Activated gamma-delta T cell treated with anti-CD3 and anti-CD28 coated beads, Interleukin-2, amount 50 U/mL, for 16 hours (primary cell): ENCODE results near the gene NANOS3.
"Not testable (repeated sequence)": the region's sequence is repeated elsewhere in the genome, so short reads cannot be mapped to it uniquely, and the experiment has no call there.

Experiments used
- DNase-seq: peaks from one replicate; pipeline ENCODE4 v3.0.0-alpha.2; 2020; ENCODE audit warnings: low read depth

NANOS3 gene

GRCh38 chr19:13843104-13843921 is 33.6 kb upstream of the NANOS3 start:
- DNase-seq: no peak

DNA sequence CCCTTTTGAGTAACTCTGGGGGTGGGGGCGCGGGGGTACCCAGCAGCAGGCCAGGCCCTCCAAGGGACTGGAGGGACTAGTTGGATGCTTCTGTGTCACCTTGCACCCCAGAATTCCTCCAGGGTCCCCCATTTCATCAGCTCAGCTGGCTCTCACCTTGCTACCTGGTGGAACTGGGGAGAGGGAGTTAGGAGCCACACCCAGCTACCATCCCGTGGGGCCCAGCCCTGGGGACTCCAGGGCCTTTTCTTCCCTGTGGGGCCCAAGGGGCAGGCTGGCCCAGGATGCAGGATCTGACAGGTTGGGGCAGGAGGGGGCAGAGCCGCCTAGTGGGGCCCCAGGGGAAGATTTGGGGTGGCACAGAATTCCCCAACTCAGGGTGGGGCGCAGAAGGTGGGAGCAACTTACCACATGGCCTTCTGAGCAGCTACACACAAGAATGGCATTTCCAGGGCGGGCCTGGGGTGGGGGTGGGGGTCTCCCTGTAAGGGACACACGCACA is 32.8 kb upstream of the NANOS3 start:
- no peak for DNase-seq

DNA sequence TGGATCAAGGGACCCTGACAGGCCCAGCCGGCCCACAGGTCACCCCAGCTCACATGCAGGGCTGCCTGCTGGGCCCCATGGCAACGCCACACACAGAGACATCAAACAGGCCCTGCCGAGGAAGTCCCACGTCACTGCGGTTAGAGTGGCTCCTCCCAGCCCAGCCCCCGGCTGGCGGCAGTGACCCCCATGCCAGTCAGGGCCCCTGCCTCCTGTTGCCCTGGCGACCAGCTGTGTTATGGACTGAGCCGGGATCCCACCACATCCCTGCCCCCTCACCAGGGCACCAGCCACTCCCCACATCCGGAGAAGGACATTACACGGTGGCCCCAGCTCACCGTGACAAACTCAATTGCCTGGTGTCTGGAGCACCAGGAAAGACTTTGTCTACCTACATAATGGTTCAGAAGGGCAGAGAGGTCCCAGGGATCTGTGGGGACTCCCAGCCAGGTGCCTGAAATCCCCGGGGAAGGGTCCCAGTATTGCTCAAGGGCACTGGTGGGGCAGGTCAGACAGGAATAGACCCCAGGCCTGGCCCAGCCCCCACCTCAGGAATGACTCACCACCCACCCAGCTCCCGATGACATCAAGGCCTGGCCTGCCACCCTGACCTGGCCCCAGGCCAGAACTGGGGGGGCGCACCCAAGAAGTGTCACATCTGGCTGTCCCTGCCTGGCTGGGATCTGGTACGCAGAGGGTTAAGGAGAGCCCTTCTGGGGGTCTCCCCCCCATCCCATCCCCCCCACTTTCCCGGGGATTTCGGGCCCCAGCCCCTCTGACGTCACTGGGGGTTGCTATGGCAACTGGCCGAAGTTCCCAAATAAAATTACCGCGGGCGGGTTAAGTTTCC is 30.2 kb upstream of the NANOS3 start:
- peak; percentile 92 for DNase-seq

- peak; percentile 68 for DNase-seq
These were observed 29.3 kb upstream of the NANOS3 start for GRCh38 chr19:13847407-13848339.

- DNase-seq: no peak
These were observed 28.6 kb upstream of the NANOS3 start for GRCh38 chr19:13848340-13848677.

GRCh38 chr19:13848798-13849676 is 27.9 kb upstream of the NANOS3 start:
- DNase-seq: no peak

DNA sequence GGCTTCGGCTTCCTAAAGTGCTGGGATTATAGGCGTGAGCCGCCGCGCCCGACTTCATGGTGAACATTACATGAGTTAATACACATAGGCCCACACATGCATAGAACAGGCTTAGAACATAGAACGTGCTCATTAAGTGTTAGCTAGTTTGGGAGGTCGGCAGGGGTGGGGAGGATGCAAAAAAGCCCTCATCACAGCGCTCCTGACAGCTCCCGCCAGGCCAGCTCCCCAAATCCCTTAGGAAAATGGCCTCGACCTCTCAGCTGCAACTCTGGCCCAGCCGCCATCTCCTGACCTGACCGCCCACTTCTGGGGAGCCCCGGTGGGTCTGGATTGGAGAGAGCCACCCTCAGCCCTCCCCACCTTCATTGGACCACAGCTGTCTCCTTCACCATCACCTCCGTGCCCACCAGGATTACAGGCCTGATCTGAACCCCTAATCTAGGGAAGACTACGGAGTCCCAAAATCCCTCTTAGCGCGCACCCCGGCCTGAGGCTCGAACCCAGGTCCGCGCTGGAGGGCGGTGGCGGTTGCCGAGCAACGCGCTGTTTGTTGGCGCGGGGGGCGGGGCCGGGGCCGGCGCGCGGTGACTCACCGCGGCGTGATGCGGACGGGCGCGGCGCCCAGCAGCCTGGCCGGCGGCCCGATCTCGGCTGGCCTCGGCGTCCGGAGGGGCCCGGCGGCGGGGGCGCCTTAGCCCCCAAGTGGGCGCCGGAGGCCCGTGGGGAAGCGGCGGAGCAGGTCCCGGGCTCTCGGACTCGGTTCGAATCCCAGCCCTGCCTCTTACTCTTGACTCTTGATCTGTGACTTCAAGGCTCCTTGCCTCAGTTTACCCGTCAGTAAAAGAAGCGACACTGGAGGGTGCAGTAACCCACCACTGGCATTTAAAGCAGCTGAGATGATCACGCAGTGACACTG is 26.7 kb upstream of the NANOS3 start:
- no peak for DNase-seq

DNA sequence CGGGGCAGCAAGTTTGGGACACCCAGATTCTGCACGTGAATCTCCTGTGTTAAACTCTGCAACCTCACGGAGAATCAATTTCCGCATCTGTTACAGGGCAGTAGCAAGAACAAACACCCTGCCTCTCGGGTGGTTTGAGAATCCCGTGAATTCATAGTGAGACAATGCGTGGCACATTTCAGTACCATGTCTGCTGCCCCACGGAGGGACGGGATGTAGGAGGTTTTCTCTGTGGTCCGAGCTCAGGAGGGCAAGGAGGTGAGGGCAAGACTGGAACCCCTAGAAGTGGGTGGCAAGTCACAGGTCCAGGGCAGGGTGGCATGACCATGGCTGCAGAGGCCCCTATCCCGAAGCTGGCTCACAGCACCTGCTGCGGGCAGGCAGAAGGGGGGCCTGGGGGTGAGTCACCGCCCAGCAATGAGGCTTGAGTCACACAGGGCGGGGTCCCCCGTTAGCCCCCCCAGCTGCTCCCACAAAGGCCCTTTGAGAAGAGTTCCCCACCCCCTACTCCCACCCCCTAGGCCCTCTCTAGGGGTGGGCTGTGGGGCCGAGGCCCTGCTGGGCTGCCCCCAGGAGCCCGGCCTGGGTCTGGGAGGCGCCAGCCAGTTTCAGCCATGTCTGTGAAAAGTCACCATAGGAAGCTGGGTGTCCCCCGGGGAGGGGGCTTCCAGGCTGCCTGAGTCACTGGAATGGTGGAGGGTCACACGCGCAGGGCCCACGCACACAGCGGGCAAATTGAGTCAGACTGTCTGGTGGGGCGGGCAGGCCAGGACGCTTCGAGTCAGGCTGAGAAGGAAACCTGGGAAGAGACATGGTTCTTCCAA is 25.8 kb upstream of the NANOS3 start:
- DNase-seq: peak; percentile 61

DNA sequence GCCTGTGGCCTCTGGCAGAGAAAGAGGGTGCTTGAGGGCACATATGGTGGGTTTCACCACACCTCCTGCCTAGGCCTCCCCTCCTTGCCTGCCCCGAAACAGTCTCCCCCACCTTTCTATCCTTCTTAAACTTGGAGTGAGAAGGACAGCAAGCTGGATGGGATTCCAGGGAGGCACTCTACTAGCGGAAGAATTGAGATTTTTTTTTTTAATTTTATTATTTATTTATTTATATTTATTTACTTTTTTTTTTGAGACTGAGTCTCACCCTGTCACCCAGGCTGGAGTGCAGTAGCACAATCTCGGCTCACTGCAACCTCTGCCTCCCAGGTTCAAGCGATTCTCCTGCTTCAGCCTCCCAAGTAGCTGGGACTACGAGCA is 25.2 kb upstream of the NANOS3 start:
- not testable (repeated sequence) for DNase-seq

GRCh38 chr19:13852171-13852707 is 24.7 kb upstream of the NANOS3 start:
- not testable (repeated sequence) for DNase-seq

DNA sequence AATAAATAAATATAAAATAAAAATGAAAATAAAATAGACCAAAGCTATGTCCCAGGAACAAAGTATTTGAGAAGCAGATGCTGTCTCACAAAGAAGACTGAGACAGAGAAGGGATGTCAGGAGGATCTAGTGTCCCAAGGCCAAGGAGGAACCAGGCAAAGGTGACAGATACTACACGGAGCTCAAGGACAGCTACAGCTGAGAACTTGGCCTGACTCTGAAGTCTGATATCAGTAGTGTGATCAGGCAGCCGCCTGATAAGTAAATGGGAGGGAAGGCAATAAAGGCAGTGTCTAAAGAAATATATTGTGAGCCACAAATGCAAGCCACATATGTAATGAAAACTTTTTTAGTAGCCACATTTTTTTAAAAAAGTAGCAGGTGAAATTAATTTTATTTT is 20.4 kb upstream of the NANOS3 start:
- DNase-seq: no peak

- DNase-seq: no peak
These were observed 17.5 kb upstream of the NANOS3 start for GRCh38 chr19:13859361-13859880.

- DNase-seq: no peak
These were observed 16.1 kb upstream of the NANOS3 start for GRCh38 chr19:13860679-13861391.

- peak; percentile 41 for DNase-seq
These were observed 15.6 kb upstream of the NANOS3 start for GRCh38 chr19:13861392-13861713.

DNA sequence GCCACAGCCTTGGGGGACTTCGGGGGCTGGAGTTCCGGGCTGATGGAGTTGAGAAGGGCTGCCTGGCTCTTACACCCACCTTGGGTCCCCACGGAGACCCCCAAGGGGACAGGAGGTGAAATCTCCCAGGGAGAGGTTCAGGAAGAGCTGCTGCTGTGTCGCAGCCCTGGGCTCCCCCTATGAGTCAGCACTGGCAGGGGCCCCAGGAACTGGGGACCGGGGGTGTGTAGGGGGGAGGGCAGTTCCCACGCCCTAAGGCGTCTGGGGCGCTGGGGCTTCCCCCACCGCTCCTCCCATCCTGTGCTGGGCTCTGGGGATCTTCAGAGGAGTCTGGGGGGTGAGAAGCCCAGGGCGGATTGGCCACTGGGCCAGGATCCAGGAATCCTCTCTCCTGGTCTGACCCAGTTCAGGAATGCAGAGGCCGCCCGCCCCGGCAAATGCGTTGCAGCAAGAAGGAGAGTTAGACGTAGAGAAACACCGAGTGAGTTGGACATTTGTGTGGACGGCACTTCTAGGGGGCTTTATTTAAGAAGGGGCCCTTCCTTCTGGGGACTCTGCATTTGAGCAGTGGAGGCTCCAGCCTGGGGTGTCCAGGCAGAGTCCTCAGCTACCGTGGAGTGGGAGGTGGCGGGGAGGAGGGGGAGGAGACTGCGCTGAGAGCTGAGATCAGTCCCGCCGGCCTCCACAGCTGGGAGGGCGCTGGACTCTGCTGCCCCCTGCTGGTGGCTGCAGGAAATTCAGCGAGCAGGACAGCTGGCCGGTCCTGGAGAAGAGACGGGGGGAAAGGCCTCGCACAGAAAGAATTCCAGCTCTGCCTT is 15.0 kb upstream of the NANOS3 start:
- DNase-seq: peak; percentile 84

DNA sequence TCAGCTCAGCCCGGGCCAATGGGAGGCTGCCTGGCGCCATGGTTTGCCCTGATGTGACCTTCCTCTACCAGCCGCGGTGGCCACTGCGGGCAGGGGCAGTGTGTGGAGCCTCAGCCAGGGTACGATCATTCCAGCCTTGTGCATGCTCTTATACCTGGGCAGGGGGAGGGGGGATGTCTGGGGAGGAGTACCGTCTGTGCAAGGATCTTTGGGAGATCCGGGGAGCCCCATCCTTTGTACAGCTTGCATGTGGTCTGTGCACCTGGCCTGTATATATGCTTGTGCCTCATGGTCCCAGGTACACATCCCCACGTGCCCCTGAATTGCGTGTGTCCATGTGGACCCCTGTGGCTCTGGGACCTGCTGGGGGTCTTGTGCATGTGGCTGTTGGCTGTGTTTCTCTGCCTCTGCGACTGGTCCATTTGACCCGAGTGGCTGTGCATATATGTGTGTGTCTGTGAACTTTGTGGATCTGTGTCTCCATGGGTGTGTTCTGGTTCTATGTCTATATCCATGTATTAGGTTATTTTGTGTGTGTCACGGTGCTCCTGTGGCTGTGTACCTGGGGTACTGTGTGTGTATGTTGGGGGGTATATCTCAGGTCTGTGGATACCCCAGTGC is 12.8 kb upstream of the NANOS3 start:
- DNase-seq: no peak
